ENCODE results near the gene CDH13.

Gene CDH13

DNA sequence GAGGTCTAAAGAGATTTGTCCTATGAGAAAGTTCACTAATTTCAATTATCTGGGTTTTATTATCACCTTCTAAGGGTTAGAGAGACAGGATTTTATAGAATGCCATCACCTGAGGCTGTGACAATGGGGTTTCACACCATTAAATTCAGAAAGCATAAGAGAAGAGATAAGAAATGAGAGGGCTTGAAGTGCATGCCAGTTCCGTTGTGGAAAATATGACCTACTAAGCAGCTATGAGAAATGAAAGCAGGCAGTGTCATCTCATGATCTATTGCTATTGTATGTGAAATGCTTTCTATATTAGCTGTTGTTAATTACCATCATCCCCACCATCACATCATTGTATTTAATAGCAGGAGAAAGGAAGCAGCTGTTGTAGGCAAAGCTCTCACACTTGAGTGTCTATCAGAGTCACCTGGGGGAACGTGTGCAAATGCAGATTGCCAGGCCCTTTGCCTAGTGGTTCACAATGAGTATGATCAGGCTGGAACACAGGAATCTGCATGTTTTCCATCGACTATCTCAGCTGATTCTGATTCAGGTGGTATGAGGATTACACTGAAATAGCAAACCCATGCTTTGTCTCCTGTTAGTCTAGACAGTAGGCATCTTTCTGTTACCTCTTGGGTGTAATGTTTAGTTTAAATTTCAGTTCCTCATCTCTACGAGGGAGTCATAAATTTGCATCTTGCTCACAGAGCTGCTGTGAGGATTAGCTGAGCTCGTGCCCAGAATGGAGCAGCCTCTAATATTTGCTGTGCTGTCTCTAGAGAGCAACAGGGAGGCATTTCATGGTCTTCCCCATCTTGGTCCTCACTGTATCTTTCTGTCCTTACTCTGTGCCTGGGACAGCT lies 256.4 kb downstream of the CDH13 start:
- Histone ChIP-seq H3K4me3 (ENCODE audit: low read depth, low read length) (no peak overlapping the region), H3K27me3 (ENCODE audit: insufficient read depth, low read depth, severe bottlenecking) (no peaks in the 10 kb centered on the region), H3K27ac (no peak overlapping the region), H3K9me3 (ENCODE audit: severe bottlenecking) (no peaks in the 10 kb centered on the region), H3K36me3 (no peaks in the 10 kb centered on the region)
- DNase-seq = no peak
- TF ChIP-seq, protein P1, sequence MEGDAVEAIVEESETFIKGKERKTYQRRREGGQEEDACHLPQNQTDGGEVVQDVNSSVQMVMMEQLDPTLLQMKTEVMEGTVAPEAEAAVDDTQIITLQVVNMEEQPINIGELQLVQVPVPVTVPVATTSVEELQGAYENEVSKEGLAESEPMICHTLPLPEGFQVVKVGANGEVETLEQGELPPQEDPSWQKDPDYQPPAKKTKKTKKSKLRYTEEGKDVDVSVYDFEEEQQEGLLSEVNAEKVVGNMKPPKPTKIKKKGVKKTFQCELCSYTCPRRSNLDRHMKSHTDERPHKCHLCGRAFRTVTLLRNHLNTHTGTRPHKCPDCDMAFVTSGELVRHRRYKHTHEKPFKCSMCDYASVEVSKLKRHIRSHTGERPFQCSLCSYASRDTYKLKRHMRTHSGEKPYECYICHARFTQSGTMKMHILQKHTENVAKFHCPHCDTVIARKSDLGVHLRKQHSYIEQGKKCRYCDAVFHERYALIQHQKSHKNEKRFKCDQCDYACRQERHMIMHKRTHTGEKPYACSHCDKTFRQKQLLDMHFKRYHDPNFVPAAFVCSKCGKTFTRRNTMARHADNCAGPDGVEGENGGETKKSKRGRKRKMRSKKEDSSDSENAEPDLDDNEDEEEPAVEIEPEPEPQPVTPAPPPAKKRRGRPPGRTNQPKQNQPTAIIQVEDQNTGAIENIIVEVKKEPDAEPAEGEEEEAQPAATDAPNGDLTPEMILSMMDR (IDR thresholded peaks at IDR 0.05; ENCODE audit: low read depth, low read length) = no peak

DNA sequence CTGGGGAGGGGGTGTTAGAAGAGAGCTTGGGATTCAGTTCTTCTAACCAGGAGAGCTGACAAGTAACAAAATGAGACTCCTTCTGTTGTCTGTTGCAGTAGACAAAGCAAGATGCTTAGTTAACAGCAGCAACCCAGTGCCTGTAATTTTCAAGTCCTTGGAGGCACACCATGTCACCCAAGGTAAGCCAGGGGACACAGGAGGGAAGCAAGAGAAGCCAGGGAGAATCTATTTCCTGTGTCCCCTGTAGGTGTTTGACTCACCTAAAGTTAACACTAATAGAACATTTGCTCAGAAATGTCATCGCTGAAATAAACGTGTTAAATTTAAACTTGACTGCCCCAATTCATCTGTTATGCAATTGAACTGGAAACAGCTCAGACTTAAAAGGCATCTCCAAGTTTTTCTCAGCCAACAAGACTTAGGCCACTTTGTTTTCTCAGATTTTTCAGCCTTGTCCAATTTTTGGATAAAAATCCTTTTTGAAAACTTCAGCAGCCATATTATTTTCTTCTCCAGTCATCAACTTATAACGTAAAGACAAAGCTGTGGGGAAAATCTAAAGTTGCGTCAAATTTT lies 257.6 kb downstream of the CDH13 start:
- H3K27ac ChIP-seq = no peak overlapping the region
- no peaks in the 10 kb centered on the region for H3K9me3 ChIP-seq (ENCODE audit: severe bottlenecking)
- DNase-seq = no peak
- H3K4me3 ChIP-seq (ENCODE audit: low read depth, low read length) = no peak overlapping the region
- H3K27me3 ChIP-seq (ENCODE audit: insufficient read depth, low read depth, severe bottlenecking) = no peaks in the 10 kb centered on the region
- TF ChIP-seq, protein P1 (IDR thresholded peaks at IDR 0.05; ENCODE audit: low read depth, low read length) = no peak
- H3K36me3 ChIP-seq = no peaks in the 10 kb centered on the region

DNA sequence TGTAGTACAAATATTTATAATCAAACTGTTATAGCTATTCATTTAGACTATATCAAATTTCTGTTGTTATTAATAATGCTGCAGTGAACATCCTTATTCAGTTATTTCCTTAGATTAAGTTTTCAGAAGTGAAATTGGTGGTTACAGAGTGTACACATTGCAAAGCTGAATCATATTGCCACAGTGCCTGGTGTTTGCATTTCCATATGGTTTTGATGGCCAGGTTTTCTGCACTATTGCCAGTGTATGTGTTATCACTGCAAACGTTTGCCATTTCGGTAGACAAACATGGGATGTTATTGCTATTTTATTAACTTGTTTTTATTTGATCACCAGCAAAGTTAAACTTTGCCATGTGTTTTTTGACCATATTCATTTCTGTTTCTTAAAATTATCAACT lies 259.4 kb downstream of the CDH13 start:
- Histone ChIP-seq H3K9me3 (ENCODE audit: severe bottlenecking) (no peaks in the 10 kb centered on the region), H3K27me3 (ENCODE audit: insufficient read depth, low read depth, severe bottlenecking) (no peaks in the 10 kb centered on the region), H3K27ac (no peak overlapping the region), H3K4me3 (ENCODE audit: low read depth, low read length) (no peak overlapping the region), H3K36me3 (no peaks in the 10 kb centered on the region)
- TF ChIP-seq, protein P1 (IDR thresholded peaks at IDR 0.05; ENCODE audit: low read depth, low read length) = no peak
- DNase-seq = no peak

DNA sequence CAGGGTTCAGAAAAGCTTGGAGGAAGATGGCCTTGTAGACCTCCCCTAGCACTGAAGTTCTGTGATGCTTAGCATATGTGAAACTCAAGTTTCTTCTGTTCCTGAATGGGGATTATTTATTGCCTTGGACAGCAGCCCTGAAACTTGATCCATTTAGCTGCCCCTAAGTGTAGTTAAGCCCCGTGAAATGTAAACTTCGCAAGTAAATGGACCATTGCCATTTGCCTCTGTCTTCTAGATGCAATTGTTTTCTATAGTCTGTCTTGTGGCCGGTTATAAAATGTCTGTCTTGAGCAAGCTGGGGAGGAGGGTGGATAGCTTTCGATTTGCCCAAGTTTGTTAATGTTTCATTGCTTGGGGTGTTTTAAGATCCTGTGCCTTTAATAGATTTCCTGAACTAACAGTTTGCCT lies 261.8 kb downstream of the CDH13 start:
- Histone ChIP-seq H3K9me3 (ENCODE audit: severe bottlenecking) (no peaks in the 10 kb centered on the region), H3K36me3 (no peaks in the 10 kb centered on the region), H3K27ac (no peak overlapping the region), H3K27me3 (ENCODE audit: insufficient read depth, low read depth, severe bottlenecking) (no peaks in the 10 kb centered on the region), H3K4me3 (ENCODE audit: low read depth, low read length) (no peak overlapping the region)
- TF ChIP-seq, protein P1 (IDR thresholded peaks at IDR 0.05; ENCODE audit: low read depth, low read length) = no peak
- no peak for DNase-seq

DNA sequence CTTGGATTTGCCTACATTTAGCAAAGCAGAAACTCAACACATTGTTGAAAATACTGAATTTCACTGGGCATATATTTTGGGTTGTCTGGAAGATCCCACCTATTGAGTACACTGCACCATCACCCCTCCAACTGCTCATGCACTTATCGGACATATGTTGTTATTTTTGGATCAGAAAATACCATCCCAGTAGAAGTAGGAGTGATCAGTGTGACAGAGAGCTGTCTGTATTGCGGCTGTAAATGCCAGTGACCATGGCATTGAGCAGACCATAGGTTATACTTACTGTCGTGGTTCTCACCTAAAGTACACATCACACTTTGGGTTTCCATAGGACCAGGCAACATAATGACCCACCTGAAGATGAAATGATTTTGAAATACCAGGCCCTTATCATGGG lies 264.7 kb downstream of the CDH13 start:
- DNase-seq = no peak
- TF ChIP-seq, protein P1 (IDR thresholded peaks at IDR 0.05; ENCODE audit: low read depth, low read length) = no peak
- Histone ChIP-seq H3K9me3 (ENCODE audit: severe bottlenecking) (no peaks in the 10 kb centered on the region), H3K27me3 (ENCODE audit: insufficient read depth, low read depth, severe bottlenecking) (no peaks in the 10 kb centered on the region), H3K4me3 (ENCODE audit: low read depth, low read length) (no peak overlapping the region), H3K36me3 (no peaks in the 10 kb centered on the region), H3K27ac (no peak overlapping the region)
